ENCODE measurements around the gene TBCD. TPM values are rescaled to one million over a fixed set of nuclear protein-coding genes. Genes with fewer than 3 reads are reported as not detected.
A peak's percentile ranks its signal among the peaks of the same experiment; 100 is the strongest.

TBCD gene
- total RNA-seq, 1 experiment from 2014 or later, result 129 TPM

DNA sequence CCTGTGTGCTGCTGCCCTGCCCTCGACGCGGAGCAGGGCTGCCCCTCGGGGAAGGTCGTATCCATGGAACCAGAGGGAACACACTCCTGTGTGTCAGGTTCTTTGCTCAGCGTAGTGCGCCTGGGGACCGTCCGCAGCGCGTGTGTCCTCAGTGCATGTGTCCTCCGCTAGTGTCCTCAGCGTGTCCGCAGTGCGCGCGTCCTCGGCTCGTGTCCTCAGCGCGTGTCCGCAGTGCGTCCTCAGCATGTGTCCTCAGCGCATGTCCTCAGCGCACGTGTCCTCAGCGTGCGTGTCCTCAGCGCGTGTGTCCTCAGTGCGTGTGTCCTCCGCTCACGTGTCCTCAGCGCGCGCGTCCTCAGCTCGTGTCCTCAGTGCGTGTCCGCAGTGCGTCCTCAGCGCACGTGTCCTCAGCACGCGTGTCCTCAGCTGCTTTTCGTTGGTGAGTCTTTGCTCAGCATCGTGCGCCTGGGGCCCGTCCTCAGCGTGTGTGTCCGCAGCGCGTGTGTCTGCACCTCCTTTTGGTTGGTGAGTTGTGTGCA lies 147.2 kb downstream of the TBCD start:
- no peak for DNase-seq
- H2AK5ac ChIP-seq (ENCODE audit: insufficient read length, low read length), result no peak overlapping the region
- H2BK15ac ChIP-seq (ENCODE audit: low read depth, low read length), result no peak overlapping the region
- Mint-ChIP-seq H3K27me3 (ENCODE audit: low read depth) (no peaks in the 10 kb centered on the region), H3K36me3 (ENCODE audit: insufficient read depth in 1 of 3, low read depth in 3 of 3) (peaks cover 31 to 76% (median 62%) of the 10 kb centered on the region in 3 experiments), H3K4me3 (no peak overlapping the region), H3K9me3 (no peaks in the 10 kb centered on the region; a peak in 1 of 5 replicates), H3K27ac (peak overlapping the region in 2 of 3 experiments; percentile 18 to 37; a peak in 4 of 7 replicates), H3K4me1 (no peaks in the 10 kb centered on the region)
- no peak overlapping the region for H2BK120ac ChIP-seq (ENCODE audit: low read depth, low read length, poor library complexity, severe bottlenecking)
- H3K23me2 ChIP-seq (ENCODE audit: insufficient read length, low read depth, low read length, poor library complexity, severe bottlenecking), result no peaks in the 10 kb centered on the region
- H4K5ac ChIP-seq (ENCODE audit: insufficient read length, low read depth, low read length), result no peak overlapping the region
- H3K9ac ChIP-seq (ENCODE audit: extremely low read depth, insufficient read length, low read length), result no peak overlapping the region
- no CpG with 5 or more reads among the region's 53 CpGs for WGBS (ENCODE audit: extremely low coverage, insufficient read length, low lambda C conversion rate)
- H2BK12ac ChIP-seq (ENCODE audit: insufficient read length, low read depth, low read length), result no peak overlapping the region
- H2AFZ ChIP-seq (ENCODE audit: low read length), result no peak overlapping the region
- H3T11ph ChIP-seq (ENCODE audit: low read length), result no peak overlapping the region
- no peak overlapping the region for H3K23ac ChIP-seq (ENCODE audit: insufficient read length, low read depth, low read length)
- H2BK20ac ChIP-seq (ENCODE audit: low read depth, low read length, poor library complexity, severe bottlenecking), result no peak overlapping the region
- no peaks in the 10 kb centered on the region for H3K79me1 ChIP-seq (ENCODE audit: insufficient read depth, low read depth, low read length, poor library complexity, severe bottlenecking)
- no peaks in the 10 kb centered on the region; the same call in 1 of the 2 replicates for H3K79me2 ChIP-seq (ENCODE audit: insufficient read depth, low read length)
- TF ChIP-seq, protein P1, sequence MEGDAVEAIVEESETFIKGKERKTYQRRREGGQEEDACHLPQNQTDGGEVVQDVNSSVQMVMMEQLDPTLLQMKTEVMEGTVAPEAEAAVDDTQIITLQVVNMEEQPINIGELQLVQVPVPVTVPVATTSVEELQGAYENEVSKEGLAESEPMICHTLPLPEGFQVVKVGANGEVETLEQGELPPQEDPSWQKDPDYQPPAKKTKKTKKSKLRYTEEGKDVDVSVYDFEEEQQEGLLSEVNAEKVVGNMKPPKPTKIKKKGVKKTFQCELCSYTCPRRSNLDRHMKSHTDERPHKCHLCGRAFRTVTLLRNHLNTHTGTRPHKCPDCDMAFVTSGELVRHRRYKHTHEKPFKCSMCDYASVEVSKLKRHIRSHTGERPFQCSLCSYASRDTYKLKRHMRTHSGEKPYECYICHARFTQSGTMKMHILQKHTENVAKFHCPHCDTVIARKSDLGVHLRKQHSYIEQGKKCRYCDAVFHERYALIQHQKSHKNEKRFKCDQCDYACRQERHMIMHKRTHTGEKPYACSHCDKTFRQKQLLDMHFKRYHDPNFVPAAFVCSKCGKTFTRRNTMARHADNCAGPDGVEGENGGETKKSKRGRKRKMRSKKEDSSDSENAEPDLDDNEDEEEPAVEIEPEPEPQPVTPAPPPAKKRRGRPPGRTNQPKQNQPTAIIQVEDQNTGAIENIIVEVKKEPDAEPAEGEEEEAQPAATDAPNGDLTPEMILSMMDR (conservative IDR thresholded peaks at IDR 0.05), result no peak
- no peak overlapping the region for H2BK5ac ChIP-seq (ENCODE audit: insufficient read length, low read length)
- no peaks in the 10 kb centered on the region for H3K27me3 ChIP-seq (ENCODE audit: insufficient read depth, low read length)
- no peaks in the 10 kb centered on the region for H4K20me1 ChIP-seq (ENCODE audit: control insufficient read depth, insufficient read depth, insufficient read length)
- no peak overlapping the region for H4K8ac ChIP-seq (replicated peaks; ENCODE audit: insufficient read length, low read depth, low read length)
- no peaks in the 10 kb centered on the region for H3K9me3 ChIP-seq (ENCODE audit: control insufficient read depth, low read depth, low read length)
- no peak overlapping the region for H4K91ac ChIP-seq (ENCODE audit: insufficient read length, low read depth, low read length)
- no peak overlapping the region for H3K18ac ChIP-seq (ENCODE audit: insufficient read length, low read depth, low read length)
- no peak overlapping the region for H3K27ac ChIP-seq (ENCODE audit: insufficient read length, low read depth, low read length)
- H3K4me1 ChIP-seq (ENCODE audit: insufficient read depth, low read length), result no peaks in the 10 kb centered on the region
- H3K4me2 ChIP-seq (ENCODE audit: insufficient read depth, insufficient read length, low read length), result no peak overlapping the region
- H3K4ac ChIP-seq (ENCODE audit: low read depth, low read length), result no peak overlapping the region
- no peak overlapping the region for H3K56ac ChIP-seq (ENCODE audit: insufficient read length, low read depth, low read length)
- no peak overlapping the region; the same call in 1 of the 2 replicates for H3K14ac ChIP-seq (ENCODE audit: insufficient read depth, low read length)
